ENCODE data around the gene SLC46A2.
A peak's percentile ranks its signal among the peaks of the same experiment; 100 is the strongest.

Gene SLC46A2

GRCh38 chr9:112898872-112899311, 8.2 kb upstream of the SLC46A2 start:
- H3K4me1 Mint-ChIP-seq: peaks cover 16 to 26% of the 10 kb centered on the region in 2 donors
- H3K27ac Mint-ChIP-seq: no peak overlapping the region
- peaks cover 4 to 6% of the 10 kb centered on the region in 2 donors for H3K9me3 Mint-ChIP-seq
- H3K27me3 Mint-ChIP-seq: peaks cover 21 to 26% of the 10 kb centered on the region in 2 donors
- DNase-seq (no peak), ATAC-seq (replicated peaks) (no peak)
- H3K4me3 Mint-ChIP-seq: no peak overlapping the region
- no peaks in the 10 kb centered on the region for H3K36me3 Mint-ChIP-seq

DNA sequence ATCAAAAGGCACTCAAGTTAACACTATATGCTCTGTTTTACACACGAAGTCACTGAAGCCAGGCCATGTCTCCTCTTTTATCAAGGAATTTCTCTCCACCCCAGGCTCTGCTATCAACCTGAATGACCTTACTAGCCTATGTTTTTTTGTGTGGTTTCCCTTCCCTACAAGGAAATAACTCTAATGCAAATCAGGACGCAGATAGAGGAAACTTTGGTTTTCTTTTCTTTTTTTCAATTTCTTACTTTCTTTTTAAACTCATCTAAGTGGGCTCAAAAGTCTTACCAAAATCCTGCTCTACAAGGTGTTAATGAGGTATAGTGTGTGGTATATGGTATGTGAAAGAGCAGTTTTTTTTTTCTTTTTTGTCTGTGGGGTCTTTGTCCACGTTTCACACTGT, 5.5 kb upstream of the SLC46A2 start:
- peak overlapping the region in 1 of 2 donors; percentile 33 for H3K4me3 Mint-ChIP-seq
- no peak for DNase-seq
- ATAC-seq (replicated peaks): no peak

DNA sequence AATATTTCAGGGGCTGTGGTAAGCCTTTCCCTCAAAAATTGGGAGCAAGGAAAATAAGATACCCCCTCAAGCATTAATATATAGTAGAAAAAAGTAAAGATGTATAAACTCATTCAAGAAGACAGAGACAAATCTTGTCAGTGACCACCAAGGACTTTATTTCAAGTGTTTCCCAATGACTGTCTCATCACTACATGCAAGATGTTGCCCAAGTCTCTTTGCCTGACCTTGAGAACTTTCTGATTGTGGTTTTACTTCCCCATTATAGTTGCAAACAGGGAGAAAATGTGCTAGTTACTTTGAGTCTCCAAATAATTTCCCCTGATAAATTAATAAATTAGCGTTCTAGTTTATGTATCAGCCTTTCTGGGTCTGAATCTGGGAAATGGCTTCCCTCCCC, 4.0 kb upstream of the SLC46A2 start:
- H3K9me3 Mint-ChIP-seq: peaks cover 4 to 6% of the 10 kb centered on the region in 2 donors
- ATAC-seq (replicated peaks) (peak in 1 of 2 donors; percentile 27), DNase-seq (no peak)
- H3K4me1 Mint-ChIP-seq: peaks cover 19 to 28% of the 10 kb centered on the region in 2 donors
- H3K36me3 Mint-ChIP-seq: no peaks in the 10 kb centered on the region
- no peak overlapping the region for H3K4me3 Mint-ChIP-seq
- H3K27ac Mint-ChIP-seq: no peak overlapping the region
- peaks cover 43 to 44% of the 10 kb centered on the region in 2 donors for H3K27me3 Mint-ChIP-seq

More for the DNA sequence above, 5.5 kb upstream of the SLC46A2 start:
- H3K9me3 Mint-ChIP-seq: peaks cover 4 to 6% of the 10 kb centered on the region in 2 donors
- H3K27me3 Mint-ChIP-seq: peaks cover 28 to 34% of the 10 kb centered on the region in 2 donors
- H3K4me1 Mint-ChIP-seq: peaks cover 16% of the 10 kb centered on the region in 2 donors
- H3K27ac Mint-ChIP-seq: no peak overlapping the region
- no peaks in the 10 kb centered on the region for H3K36me3 Mint-ChIP-seq

DNA sequence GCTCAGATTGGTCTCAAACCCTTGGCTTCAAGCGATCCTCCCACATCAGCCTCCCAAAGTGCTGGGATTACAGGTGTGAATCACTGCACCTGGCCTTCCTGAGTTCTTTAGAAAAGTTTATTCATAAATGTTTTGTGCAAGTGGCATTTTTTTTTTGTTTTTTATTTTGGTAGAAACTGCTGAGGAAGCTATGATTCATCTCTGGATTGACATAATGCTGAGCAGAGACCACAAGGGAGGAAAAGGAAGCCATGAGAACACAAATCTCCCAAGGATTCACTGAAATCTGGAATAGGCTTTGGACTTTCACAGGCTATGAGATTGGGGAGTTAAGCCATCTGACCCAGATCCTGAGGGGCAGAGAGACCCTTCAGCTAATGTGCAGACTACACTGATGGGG, 3.4 kb upstream of the SLC46A2 start:
- ATAC-seq (replicated peaks) (no peak), DNase-seq (no peak)
- H3K36me3 Mint-ChIP-seq: no peaks in the 10 kb centered on the region
- H3K27ac Mint-ChIP-seq: no peak overlapping the region
- peaks cover 19 to 28% of the 10 kb centered on the region in 2 donors for H3K4me1 Mint-ChIP-seq
- no peak overlapping the region for H3K4me3 Mint-ChIP-seq
- H3K27me3 Mint-ChIP-seq: peaks cover 48% of the 10 kb centered on the region in 2 donors
- peaks cover 4 to 6% of the 10 kb centered on the region in 2 donors for H3K9me3 Mint-ChIP-seq

- H3K9me3 Mint-ChIP-seq: peaks cover 4 to 6% of the 10 kb centered on the region in 2 donors
- no peaks in the 10 kb centered on the region for H3K36me3 Mint-ChIP-seq
- no peak overlapping the region for H3K4me3 Mint-ChIP-seq
- ATAC-seq (replicated peaks) (no peak), DNase-seq (no peak)
- no peak overlapping the region for H3K27ac Mint-ChIP-seq
- H3K4me1 Mint-ChIP-seq: peaks cover 19 to 28% of the 10 kb centered on the region in 2 donors
- H3K27me3 Mint-ChIP-seq: peaks cover 40% of the 10 kb centered on the region in 2 donors
Observed at GRCh38 chr9:112892981-112893380, 2.3 kb upstream of the SLC46A2 start.

- ATAC-seq (replicated peaks) (no peak), DNase-seq (no peak)
- H3K4me1 Mint-ChIP-seq: peaks cover 19 to 28% of the 10 kb centered on the region in 2 donors
- no peak overlapping the region for H3K27ac Mint-ChIP-seq
- no peaks in the 10 kb centered on the region for H3K36me3 Mint-ChIP-seq
- H3K4me3 Mint-ChIP-seq: no peak overlapping the region
- H3K27me3 Mint-ChIP-seq: peaks cover 32 to 38% of the 10 kb centered on the region in 2 donors
- peaks cover 4 to 6% of the 10 kb centered on the region in 2 donors for H3K9me3 Mint-ChIP-seq
Observed at GRCh38 chr9:112891521-112891920, 845 bp upstream of the SLC46A2 start.

DNA sequence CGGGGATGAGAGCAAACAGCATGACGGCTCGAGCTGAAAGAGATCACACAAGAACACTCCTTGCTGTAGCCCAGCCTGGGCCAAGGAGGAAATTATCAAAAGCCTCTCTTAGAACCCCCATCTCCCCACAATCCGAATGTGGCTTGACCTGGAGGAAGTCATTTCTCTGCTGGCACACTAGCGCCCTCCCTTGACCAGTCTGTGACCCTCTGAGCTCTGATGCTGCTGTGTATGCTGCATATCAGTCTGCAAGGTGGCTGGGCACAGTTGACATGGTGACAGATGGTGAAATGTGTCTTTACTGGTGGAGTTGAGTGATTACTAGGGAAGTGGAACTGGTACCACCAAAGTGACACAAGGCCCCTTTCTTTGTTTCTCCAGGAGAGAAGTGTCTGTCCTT, 3.3 kb downstream of the SLC46A2 start:
- H3K27ac Mint-ChIP-seq: no peak overlapping the region
- H3K4me1 Mint-ChIP-seq: peaks cover 2 to 13% of the 10 kb centered on the region in 2 donors
- DNase-seq (no peak), ATAC-seq (replicated peaks) (peak; percentile 46 to 50)
- no peaks in the 10 kb centered on the region for H3K36me3 Mint-ChIP-seq
- peaks cover 22 to 32% of the 10 kb centered on the region in 2 donors for H3K27me3 Mint-ChIP-seq
- no peaks in the 10 kb centered on the region for H3K9me3 Mint-ChIP-seq
- no peak overlapping the region for H3K4me3 Mint-ChIP-seq

- DNase-seq: no peak
- Mint-ChIP-seq H3K27ac (no peak overlapping the region), H3K36me3 (no peaks in the 10 kb centered on the region), H3K4me1 (peaks cover 2 to 13% of the 10 kb centered on the region in 2 donors), H3K9me3 (no peaks in the 10 kb centered on the region), H3K27me3 (peaks cover 14 to 21% of the 10 kb centered on the region in 2 donors), H3K4me3 (no peak overlapping the region)
- ATAC-seq (replicated peaks): no peak
Observed at GRCh38 chr9:112886351-112886750, 4.3 kb downstream of the SLC46A2 start.

DNA sequence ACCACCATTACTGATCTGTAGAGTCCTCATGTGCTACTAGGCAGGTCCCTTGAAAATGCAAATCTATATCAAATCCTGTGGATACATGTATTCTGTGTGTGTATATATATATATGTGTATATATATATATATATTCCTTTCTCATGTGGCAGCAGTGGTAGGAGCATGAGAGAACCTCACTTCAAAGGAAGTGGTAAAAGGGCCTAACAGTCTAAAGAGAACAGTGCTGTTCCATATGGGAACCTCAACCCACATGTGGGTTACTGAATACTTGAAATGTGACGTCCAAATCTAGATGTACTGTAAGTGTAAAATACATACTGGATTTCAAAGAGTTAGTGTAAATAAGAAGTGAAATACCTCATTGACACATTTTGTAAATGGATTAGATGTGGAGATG, 5.4 kb downstream of the SLC46A2 start:
- H3K36me3 Mint-ChIP-seq: peaks cover 5 to 6% of the 10 kb centered on the region in 2 donors
- H3K27ac Mint-ChIP-seq: no peak overlapping the region
- no peak for ATAC-seq (replicated peaks)
- no peak for DNase-seq
- no peaks in the 10 kb centered on the region for H3K9me3 Mint-ChIP-seq
- no peak overlapping the region for H3K4me3 Mint-ChIP-seq
- peaks cover 10 to 11% of the 10 kb centered on the region in 2 donors for H3K27me3 Mint-ChIP-seq
- H3K4me1 Mint-ChIP-seq: peaks cover 2 to 4% of the 10 kb centered on the region in 2 donors

DNA sequence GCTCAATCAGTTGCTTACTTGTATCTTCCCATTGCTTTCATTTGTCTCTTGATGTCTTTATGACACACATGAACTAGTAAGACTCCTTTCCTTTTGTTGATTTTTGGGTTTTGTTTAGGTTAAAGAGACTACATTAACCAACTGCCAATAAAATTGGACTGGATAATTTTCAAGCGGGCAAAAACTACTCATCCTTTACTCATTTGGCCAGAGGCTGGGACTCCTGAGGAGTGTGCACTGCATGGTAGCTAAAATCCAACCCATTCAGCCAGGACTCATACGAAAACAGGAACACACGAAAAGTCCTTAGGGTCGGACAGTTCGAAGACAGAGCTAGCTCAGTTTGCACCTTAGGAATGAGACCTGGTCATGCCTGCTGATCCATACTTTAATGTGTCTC, 6.0 kb downstream of the SLC46A2 start:
- Mint-ChIP-seq H3K27me3 (peaks cover 4 to 5% of the 10 kb centered on the region in 2 donors), H3K9me3 (no peaks in the 10 kb centered on the region), H3K4me3 (no peak overlapping the region), H3K27ac (no peak overlapping the region), H3K4me1 (no peaks in the 10 kb centered on the region), H3K36me3 (peaks cover 6% of the 10 kb centered on the region in 2 donors)
- ATAC-seq (replicated peaks) (no peak), DNase-seq (no peak)

DNA sequence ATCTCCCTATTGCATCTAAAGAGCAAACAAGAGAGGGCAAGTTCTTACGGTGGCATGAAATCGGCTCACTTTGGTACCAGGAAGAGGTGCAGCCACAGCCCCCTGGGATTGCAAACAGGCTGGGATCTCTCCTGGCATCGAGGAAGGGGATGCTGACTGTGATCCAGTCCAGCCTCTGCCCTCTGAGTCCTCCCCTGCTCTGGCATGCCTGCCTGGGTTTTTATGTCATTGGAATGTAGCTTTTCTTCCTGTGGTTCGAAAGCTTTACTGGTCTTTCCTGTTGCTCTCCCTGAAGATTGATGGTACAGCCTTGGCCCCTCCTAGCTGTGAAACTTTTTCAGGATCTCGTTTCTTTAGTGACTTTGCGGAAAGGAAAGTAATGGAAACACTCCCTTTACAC, 6.6 kb downstream of the SLC46A2 start:
- no peak overlapping the region for H3K4me3 Mint-ChIP-seq
- DNase-seq (no peak), ATAC-seq (replicated peaks) (no peak)
- H3K9me3 Mint-ChIP-seq: no peaks in the 10 kb centered on the region
- H3K27me3 Mint-ChIP-seq: no peaks in the 10 kb centered on the region
- H3K36me3 Mint-ChIP-seq: peaks cover 6% of the 10 kb centered on the region in 2 donors
- no peaks in the 10 kb centered on the region for H3K4me1 Mint-ChIP-seq
- H3K27ac Mint-ChIP-seq: no peak overlapping the region

GRCh38 chr9:112881331-112881730, 9.3 kb downstream of the SLC46A2 start:
- no peak for DNase-seq
- Mint-ChIP-seq H3K27me3 (no peaks in the 10 kb centered on the region), H3K9me3 (no peaks in the 10 kb centered on the region), H3K4me1 (no peaks in the 10 kb centered on the region), H3K4me3 (no peak overlapping the region), H3K27ac (no peak overlapping the region), H3K36me3 (peaks cover 14 to 18% of the 10 kb centered on the region in 2 donors)
- no peak for ATAC-seq (replicated peaks)

DNA sequence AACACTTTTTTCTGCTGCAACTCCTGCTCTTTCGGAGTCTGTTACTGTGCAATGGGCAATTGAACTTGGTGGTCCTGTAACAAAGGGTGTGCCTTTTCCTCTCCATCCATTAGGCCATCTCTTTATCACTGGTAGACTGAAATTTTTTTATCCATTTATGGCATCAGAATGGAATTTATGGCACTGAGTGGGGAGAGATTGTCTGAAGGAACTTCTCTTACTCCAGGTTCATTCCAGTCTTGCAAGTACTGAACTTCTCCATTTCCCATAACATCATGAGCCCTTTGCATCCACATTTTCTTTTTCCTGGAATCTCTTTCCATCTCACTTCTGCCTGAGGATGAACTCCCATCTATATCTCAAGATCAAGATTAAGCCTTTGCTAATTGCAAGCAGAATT, 10.0 kb downstream of the SLC46A2 start:
- no peaks in the 10 kb centered on the region for H3K27me3 Mint-ChIP-seq
- ATAC-seq (replicated peaks) (no peak), DNase-seq (no peak)
- no peak overlapping the region for H3K4me3 Mint-ChIP-seq
- no peaks in the 10 kb centered on the region for H3K9me3 Mint-ChIP-seq
- H3K36me3 Mint-ChIP-seq: peaks cover 18 to 22% of the 10 kb centered on the region in 2 donors
- no peak overlapping the region for H3K27ac Mint-ChIP-seq
- no peaks in the 10 kb centered on the region for H3K4me1 Mint-ChIP-seq

DNA sequence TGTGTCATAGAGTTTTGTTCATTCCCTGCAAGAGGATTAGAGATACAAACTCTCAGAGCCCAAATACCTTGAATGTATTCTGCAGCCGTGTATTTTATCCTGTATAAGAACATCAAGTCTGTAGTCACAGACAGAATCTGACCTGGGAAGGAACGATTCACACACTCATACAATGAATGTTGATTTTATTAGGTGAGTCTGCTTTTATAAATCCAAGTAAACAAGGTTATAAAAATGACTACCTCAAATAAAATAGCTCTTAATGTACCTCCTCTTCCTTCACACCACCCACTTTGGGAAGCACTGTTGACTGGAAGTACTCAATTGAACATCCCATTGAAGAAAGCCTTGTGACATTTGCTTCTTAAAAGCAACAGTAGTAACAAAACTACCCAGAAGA, 11.9 kb downstream of the SLC46A2 start:
- peaks cover 18 to 25% of the 10 kb centered on the region in 2 donors for H3K36me3 Mint-ChIP-seq
- H3K27ac Mint-ChIP-seq: no peak overlapping the region
- no peaks in the 10 kb centered on the region for H3K27me3 Mint-ChIP-seq
- no peaks in the 10 kb centered on the region for H3K4me1 Mint-ChIP-seq
- H3K4me3 Mint-ChIP-seq: no peak overlapping the region
- H3K9me3 Mint-ChIP-seq: no peaks in the 10 kb centered on the region
- ATAC-seq (replicated peaks): no peak
- no peak for DNase-seq

DNA sequence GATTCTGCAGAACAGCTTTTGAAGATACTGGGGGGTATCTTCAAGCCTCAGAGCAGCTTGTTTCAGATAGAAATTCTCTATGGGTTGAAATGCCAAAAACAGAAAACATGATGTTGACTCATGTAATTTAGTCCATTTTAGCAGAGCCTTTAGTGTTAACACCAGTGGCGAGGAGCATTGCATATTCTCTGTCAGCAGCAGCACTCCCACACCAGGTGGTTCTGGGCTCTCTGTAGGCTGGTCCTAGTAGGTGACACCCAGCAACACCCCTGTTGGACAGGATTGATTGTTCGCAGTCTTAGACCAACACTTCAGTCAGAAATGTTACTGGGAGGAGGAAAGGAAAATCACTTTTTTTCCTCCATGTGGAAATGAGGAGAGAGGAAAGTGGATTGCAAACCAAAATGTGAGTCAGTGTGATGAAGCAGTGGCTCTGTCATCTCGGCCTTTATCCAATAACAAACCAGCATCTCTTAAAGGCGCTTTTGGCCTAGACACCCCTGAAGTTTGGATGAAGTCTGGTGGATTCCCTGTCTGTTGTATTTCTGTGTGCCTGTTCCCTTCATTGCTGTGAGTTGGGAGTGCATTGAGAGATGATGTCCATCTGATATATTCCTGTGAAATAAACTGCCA, 16.8 kb downstream of the SLC46A2 start:
- Mint-ChIP-seq H3K4me3 (no peak overlapping the region), H3K4me1 (peaks cover 14 to 26% of the 10 kb centered on the region in 2 donors), H3K9me3 (no peaks in the 10 kb centered on the region), H3K27ac (no peak overlapping the region), H3K36me3 (peaks cover 22 to 29% of the 10 kb centered on the region in 2 donors), H3K27me3 (no peaks in the 10 kb centered on the region)
- ATAC-seq (replicated peaks) (no peak), DNase-seq (no peak)
